Endothelial cell of umbilical vein (primary cell): Measurements from ENCODE around the gene TRAPPC3L. TPM values are rescaled to one million over a fixed set of nuclear protein-coding genes. Genes with fewer than 3 reads are reported as not detected.

Experiments used
- BruUV-seq: library from RNA; stranded (reverse); fragments of 400-500 nt; replicated peaks from 2 replicates; lab custom pipeline; 2021; lab: Mats Ljungman, UMichigan
- CTCF ChIA-PET: fragments of 300-600, 350-600 bp; sonication (Branson Sonifier 250); formaldehyde crosslinking; loops from one replicate; lab custom pipeline; 2021; ENCODE audit warnings: antibody characterized with exemption, inconsistent platforms; lab: Charles Lee
- POLR2A ChIA-PET: fragments of 300-600, 350-600 bp; sonication (Branson Sonifier 250); formaldehyde crosslinking; loops from one replicate; lab custom pipeline; 2021; ENCODE audit warnings: antibody characterized with exemption, inconsistent platforms; lab: Charles Lee
- DNase-seq: peaks from one replicate; pipeline ENCODE4 v3.0.0-alpha.2; 2011; ENCODE audit warnings: low read depth, low spot score
- FAIRE-seq: peaks from 2 replicates; lab custom pipeline; 2011; peaks lifted over from hg19 to GRCh38; lab: Jason Lieb, UNC
- H2AFZ ChIP-seq: 2 replicates; pipeline ENCODE4 v1.6.0; 2012; ENCODE audit warnings: low read depth, low read length, control low read depth, inconsistent platforms
- H3K27ac ChIP-seq: 2 replicates; pipeline ENCODE4 v1.5.1; 2011; ENCODE audit warnings: low read depth, mild to moderate bottlenecking, control low read depth, low read length, moderate library complexity; ENCODE audit not compliant: insufficient read depth
- H3K27me3 ChIP-seq, 2 experiments: 2 replicates each; pipeline versions ENCODE4 v1.6.0 to v1.6.1; 2011; ENCODE audit warnings: low read length in 2 of 2, mixed read lengths in 1 of 2; ENCODE audit not compliant: control insufficient read depth in 2 of 2, insufficient read depth in 2 of 2
- H3K36me3 ChIP-seq, 2 experiments: 2 replicates in 1 of 2; 3 replicates in 1 of 2; pipeline ENCODE4 v1.5.1; 2011; ENCODE audit warnings: low read length in 2 of 2, mild to moderate bottlenecking in 1 of 2, moderate library complexity in 1 of 2; ENCODE audit not compliant: control insufficient read depth in 2 of 2, insufficient read depth in 2 of 2; ENCODE audit errors: extremely low read depth in 1 of 2
- H3K4me1 ChIP-seq: 3 replicates; pipeline ENCODE4 v1.5.1; 2011; ENCODE audit warnings: mild to moderate bottlenecking, low read length; ENCODE audit not compliant: control insufficient read depth, insufficient read depth; ENCODE audit errors: extremely low read depth
- H3K4me2 ChIP-seq: 2 replicates; pipeline ENCODE4 v1.6.1; 2011; ENCODE audit warnings: low read length, control low read depth, mixed read lengths; ENCODE audit not compliant: insufficient read depth
- H3K4me3 ChIP-seq, 3 experiments: fragments of 200-600 bp in 1 of 3; sonication (generic), shearing (Covaris generic) in 1 of 3; replicated peaks in 1 of 3; 2 replicates each; pipeline ENCODE4 v1.5.1; 2011 to 2016; ENCODE audit warnings: control low read depth in 3 of 3, low read length in 3 of 3, mild to moderate bottlenecking in 2 of 3, inconsistent platforms in 1 of 3, low read depth in 1 of 3, moderate library complexity in 1 of 3; ENCODE audit not compliant: insufficient read depth in 1 of 3
- H3K79me2 ChIP-seq: 2 replicates; pipeline ENCODE4 v1.6.0; 2012; ENCODE audit warnings: low read length, inconsistent platforms; ENCODE audit not compliant: control insufficient read depth, insufficient read depth
- H3K9ac ChIP-seq: replicated peaks from 2 replicates; pipeline ENCODE3; 2011; ENCODE audit warnings: low read length, control low read depth; ENCODE audit not compliant: insufficient read depth; ENCODE audit errors: extremely low read depth
- H3K9me1 ChIP-seq: replicated peaks from 3 replicates; pipeline ENCODE4 v1.6.0; 2011; ENCODE audit warnings: mild to moderate bottlenecking, low read length; ENCODE audit not compliant: control insufficient read depth, insufficient read depth; ENCODE audit errors: extremely low read depth
- H3K9me3 ChIP-seq: replicated peaks from 2 replicates; pipeline ENCODE4 v1.5.1; 2012; ENCODE audit warnings: low read length, inconsistent platforms; ENCODE audit not compliant: control insufficient read depth, insufficient read depth
- H4K20me1 ChIP-seq: replicated peaks from 2 replicates; pipeline ENCODE3; 2011; ENCODE audit warnings: mild to moderate bottlenecking, low read length; ENCODE audit not compliant: control insufficient read depth, insufficient read depth; ENCODE audit errors: extremely low read depth
- CTCF ChIP-seq, 2 donors: IDR thresholded peaks; 1 replicate in 1 of 2; 2 replicates in 1 of 2; pipeline ENCODE4 v1.5.1; 2011; ENCODE audit warnings: low read length in 2 of 2, mild to moderate bottlenecking in 2 of 2, moderate library complexity in 2 of 2, control low read depth in 1 of 2, inconsistent platforms in 1 of 2, low read depth in 1 of 2; ENCODE audit not compliant: insufficient read depth in 1 of 2; ENCODE audit errors: extremely low read depth in 1 of 2
- EZH2 ChIP-seq: IDR thresholded peaks from 2 replicates; pipeline ENCODE4 v1.6.1; 2012; ENCODE audit warnings: borderline replicate concordance, low read depth, mild to moderate bottlenecking, moderate library complexity, low read length, inconsistent platforms; ENCODE audit not compliant: severe bottlenecking
- FOS ChIP-seq: IDR thresholded peaks from 2 replicates; pipeline ENCODE4 v1.6.1; 2011; ENCODE audit warnings: mild to moderate bottlenecking, low read length, moderate library complexity, borderline replicate concordance; ENCODE audit not compliant: insufficient read depth
- GATA2 ChIP-seq: IDR thresholded peaks from 2 replicates; pipeline ENCODE4 v1.7.0; 2011; ENCODE audit warnings: low read depth, mild to moderate bottlenecking, moderate library complexity, mixed read lengths, low read length; ENCODE audit not compliant: insufficient read length, insufficient read depth
- JUN ChIP-seq: IDR thresholded peaks from 2 replicates; pipeline ENCODE4 v1.6.1; 2011; ENCODE audit warnings: borderline replicate concordance, low read depth; ENCODE audit not compliant: insufficient read length, insufficient read depth
- MAX ChIP-seq: IDR thresholded peaks from 2 replicates; pipeline ENCODE4 v1.6.1; 2011; ENCODE audit not compliant: insufficient read depth, insufficient read length
- MYC ChIP-seq: IDR thresholded peaks from one replicate; pipeline ENCODE4 v1.6.1; 2011; ENCODE audit warnings: mild to moderate bottlenecking, low read depth, low read length
- POLR2A ChIP-seq: IDR thresholded peaks from 2 replicates; pipeline ENCODE4 v1.6.1; 2012; ENCODE audit warnings: low read depth, mild to moderate bottlenecking, control low read depth, low read length
- POLR2AphosphoS5 ChIP-seq: IDR thresholded peaks from 2 replicates; pipeline ENCODE4 v1.6.1; 2012; ENCODE audit warnings: low read depth, mild to moderate bottlenecking, control low read depth, low read length, moderate library complexity; ENCODE audit not compliant: insufficient read depth
- dilution Hi-C: fragments of 300-500 bp; cut with MboI; formaldehyde crosslinking; loops from one replicate; pipeline ENCODE4 v1.15.0; 2019; ENCODE audit warnings: low sequenced_read_pairs; ENCODE audit not compliant: extremely low pct_ligation_motif_present
- intact Hi-C: fragments of 100-400 bp; cut with micrococcal nuclease; formaldehyde crosslinking; loops from one replicate; pipeline ENCODE4 v1.10.0; 2022
- polyA plus RNA-seq, 4 experiments: library from polyadenylated mRNA; depleted of rRNA in 3 of 4; stranded (reverse) in 3 of 4; unstranded in 1 of 4; fragments of >200 nt; gene quantifications; 2 replicates each; pipeline versions ENCODE4 v1.2.1 to v1.2.3, GENCODE V29; 2011 to 2012; ENCODE audit warnings: missing spikeins in 1 of 4
- total RNA-seq: library from RNA; stranded (reverse); gene quantifications from 2 replicates; pipeline ENCODE4 v1.2.3, GENCODE V29; 2021

The TRAPPC3L gene
- total and polyA plus RNA-seq, 2 donors (not counting 3 experiments of a cell fraction or from before 2014, with no cell fraction given), result 0.38 TPM; not detected in 1

DNA sequence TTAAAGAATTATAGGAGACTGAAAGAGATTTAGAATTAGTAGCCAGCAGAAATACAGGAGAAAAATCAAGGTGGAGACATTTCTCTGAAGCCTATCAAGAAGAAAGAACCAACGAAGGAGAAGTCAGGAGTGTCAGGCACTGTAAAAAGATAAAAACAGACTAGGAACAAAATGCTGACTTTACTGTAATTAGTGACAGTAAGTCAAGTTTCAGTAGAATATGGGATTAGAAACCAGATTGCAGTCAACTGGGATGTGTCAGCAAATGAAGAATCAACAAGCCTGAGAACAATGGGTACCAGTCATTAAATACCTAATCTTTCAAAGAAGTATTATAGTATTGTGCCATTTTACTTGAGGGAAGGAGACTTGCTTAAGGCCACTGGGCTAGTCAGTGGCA, 62.7 kb downstream of the TRAPPC3L start:
- no TSS peak for BruUV-seq
- Histone ChIP-seq H3K9me1 (no peaks in the 10 kb centered on the region), H3K4me3 (no peak overlapping the region), H3K36me3 (no peaks in the 10 kb centered on the region), H3K27ac (no peak overlapping the region), H3K79me2 (no peaks in the 10 kb centered on the region), H3K4me2 (no peak overlapping the region), H3K9ac (no peak overlapping the region), H3K27me3 (peaks cover 5 to 12% of the 10 kb centered on the region in 2 experiments), H3K9me3 (no peaks in the 10 kb centered on the region), H4K20me1 (no peaks in the 10 kb centered on the region), H3K4me1 (no peaks in the 10 kb centered on the region), H2AFZ (no peak overlapping the region)
- TF ChIP-seq MAX (no peak), EZH2 (no peak), POLR2A (no peak), GATA2 (no peak), JUN (no peak), POLR2AphosphoS5 (no peak), MYC (no peak), CTCF (IDR thresholded peaks at IDR 0.05; ENCODE audit: extremely low read depth in 1 of 2, insufficient read depth in 1 of 2, low read depth in 1 of 2, low read length in 2 of 2) (no peak), FOS (no peak)
- intact Hi-C loops (no loop called here), dilution Hi-C loops (no loop called here)
- no peak for DNase-seq
- no peak for FAIRE-seq
- CTCF ChIA-PET, result no interaction called here
- POLR2A ChIA-PET, result no interaction called here
